DOHH2 (cell line): ENCODE measurements around the gene RAD51B.

Experiments
- H3F3A ChIP-seq: fragments of 200-600 bp; sonication (generic), shearing (Covaris generic); 2 replicates; pipeline ENCODE4 v1.6.0; 2016; ENCODE audit warnings: antibody characterized with exemption, mild to moderate bottlenecking; ENCODE audit not compliant: control insufficient read depth, insufficient read depth
- H3K27ac ChIP-seq: fragments of 200-600 bp; sonication (generic); 2 replicates; pipeline ENCODE4 v1.5.1; 2014; ENCODE audit warnings: low read depth, mild to moderate bottlenecking, low read length, moderate library complexity
- H3K27me3 ChIP-seq: fragments of 200-600 bp; sonication (generic); 2 replicates; pipeline ENCODE4 v1.6.1; 2014; ENCODE audit warnings: mild to moderate bottlenecking, low read length, mixed read lengths; ENCODE audit not compliant: control insufficient read depth
- H3K36me3 ChIP-seq: fragments of 200-600 bp; sonication (generic); 2 replicates; pipeline ENCODE4 v1.6.1; 2014; ENCODE audit warnings: mild to moderate bottlenecking, low read length, moderate library complexity, mixed read lengths; ENCODE audit not compliant: control insufficient read depth
- H3K4me1 ChIP-seq: fragments of 200-600 bp; sonication (generic); 2 replicates; pipeline ENCODE4 v1.6.1; 2014; ENCODE audit warnings: mild to moderate bottlenecking, low read length, mixed read lengths; ENCODE audit not compliant: control insufficient read depth
- H3K4me2 ChIP-seq: fragments of 200-600 bp; sonication (generic); 2 replicates; pipeline ENCODE4 v1.6.0; 2014; ENCODE audit warnings: mild to moderate bottlenecking, low read length, moderate library complexity
- H3K4me3 ChIP-seq: fragments of 200-600 bp; sonication (generic); 2 replicates; pipeline ENCODE4 v1.5.1; 2014; ENCODE audit warnings: mild to moderate bottlenecking, low read length, mixed read lengths
- H3K79me2 ChIP-seq: fragments of 200-600 bp; sonication (generic); 2 replicates; pipeline ENCODE4 v1.6.1; 2014; ENCODE audit warnings: mild to moderate bottlenecking, low read length, mixed read lengths; ENCODE audit not compliant: control insufficient read depth
- H3K9me2 ChIP-seq: fragments of 200-600 bp; sonication (generic); replicated peaks from 2 replicates; pipeline ENCODE4 v1.6.1; 2014; ENCODE audit warnings: mild to moderate bottlenecking, low read length, mixed read lengths; ENCODE audit not compliant: control insufficient read depth
- H3K9me3 ChIP-seq: fragments of 200-600 bp; sonication (generic); 2 replicates; pipeline ENCODE4 v1.6.1; 2014; ENCODE audit warnings: antibody characterized with exemption, low read length, mixed read lengths; ENCODE audit not compliant: control insufficient read depth, insufficient read depth
- H4K20me1 ChIP-seq: fragments of 200-600 bp; sonication (generic); 2 replicates; pipeline ENCODE4 v1.6.0; 2014; ENCODE audit warnings: low read depth, mild to moderate bottlenecking, antibody characterized with exemption, low read length, moderate library complexity; ENCODE audit not compliant: control insufficient read depth, insufficient read depth
- CTCF ChIP-seq: fragments of 200-600 bp; sonication (generic); IDR thresholded peaks from one replicate; pipeline ENCODE4 v1.5.1; 2014; ENCODE audit warnings: antibody characterized with exemption, mild to moderate bottlenecking, low read depth, low read length; ENCODE audit not compliant: poor library complexity, severe bottlenecking
- EZH2phosphoT487 ChIP-seq: fragments of 200-600 bp; sonication (generic); IDR thresholded peaks from 2 replicates; pipeline ENCODE4 v1.6.1; 2017; ENCODE audit warnings: borderline replicate concordance, mild to moderate bottlenecking, antibody characterized with exemption, low read length, moderate library complexity, mixed read lengths

Gene RAD51B

GRCh38 chr14:68318828-68319227, 499.2 kb downstream of the RAD51B start:
- Histone ChIP-seq H3K27ac (no peak overlapping the region), H3K79me2 (no peaks in the 10 kb centered on the region), H3K9me2 (no peaks in the 10 kb centered on the region), H3K4me2 (no peak overlapping the region), H3K4me1 (peaks cover 7% of the 10 kb centered on the region), H3K27me3 (no peaks in the 10 kb centered on the region), H3K4me3 (no peak overlapping the region), H3K36me3 (no peaks in the 10 kb centered on the region), H4K20me1 (no peaks in the 10 kb centered on the region), H3F3A (no peaks in the 10 kb centered on the region), H3K9me3 (no peaks in the 10 kb centered on the region)
- TF ChIP-seq EZH2phosphoT487 (no peak), CTCF (no peak)

GRCh38 chr14:68320495-68320894, 500.9 kb downstream of the RAD51B start:
- H3K4me2 ChIP-seq: no peak overlapping the region
- no peaks in the 10 kb centered on the region for H3K79me2 ChIP-seq
- TF ChIP-seq CTCF: no peak
- TF ChIP-seq EZH2phosphoT487: no peak

DNA sequence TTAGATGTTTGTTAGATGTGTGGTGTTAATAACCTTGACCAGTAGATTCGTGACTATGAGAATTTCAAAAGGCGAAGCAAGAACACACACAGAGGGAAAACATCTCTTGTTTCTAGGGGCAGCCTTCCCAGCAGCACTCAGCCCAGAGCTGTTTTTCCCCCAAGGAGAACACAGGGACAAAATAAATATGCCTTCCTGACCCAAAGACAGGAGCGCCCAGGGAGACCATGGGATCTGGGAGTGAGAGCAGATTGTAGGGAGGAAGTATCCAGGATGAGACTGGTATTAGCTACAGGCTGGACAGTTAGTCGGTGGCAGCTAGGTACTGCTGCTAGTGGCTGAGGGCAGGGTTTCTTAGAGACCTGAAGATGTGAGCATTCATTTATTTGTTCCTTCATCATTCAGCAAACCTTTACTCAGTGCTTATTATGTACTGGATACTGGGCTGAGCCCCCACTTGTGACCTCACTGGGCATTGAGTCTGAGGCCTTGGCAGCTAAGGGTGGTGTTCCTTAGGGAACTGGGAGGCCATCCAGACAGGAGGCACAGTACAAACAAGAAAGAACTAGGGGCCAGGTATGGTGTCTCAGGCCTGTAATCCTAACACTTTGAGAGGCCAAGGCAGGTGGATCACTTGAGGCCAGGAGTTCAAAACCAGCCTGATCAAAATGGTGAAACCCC, 503.5 kb downstream of the RAD51B start:
- Histone ChIP-seq H3K4me1 (peaks cover 30% of the 10 kb centered on the region), H3K36me3 (no peaks in the 10 kb centered on the region), H3K4me3 (no peak overlapping the region), H3K9me3 (no peaks in the 10 kb centered on the region), H3K9me2 (no peaks in the 10 kb centered on the region), H3K79me2 (no peaks in the 10 kb centered on the region), H3K27me3 (no peaks in the 10 kb centered on the region), H3K4me2 (no peak overlapping the region), H3F3A (no peaks in the 10 kb centered on the region), H4K20me1 (no peaks in the 10 kb centered on the region), H3K27ac (no peak overlapping the region)
- TF ChIP-seq EZH2phosphoT487 (no peak), CTCF (no peak)

More at GRCh38 chr14:68320495-68320894, 500.9 kb downstream of the RAD51B start:
- no peak overlapping the region for H3K4me3 ChIP-seq
- peaks cover 16% of the 10 kb centered on the region for H3K4me1 ChIP-seq
- no peaks in the 10 kb centered on the region for H4K20me1 ChIP-seq
- no peaks in the 10 kb centered on the region for H3K27me3 ChIP-seq
- H3F3A ChIP-seq: no peaks in the 10 kb centered on the region
- H3K36me3 ChIP-seq: no peaks in the 10 kb centered on the region
- no peak overlapping the region for H3K27ac ChIP-seq
- H3K9me3 ChIP-seq: no peaks in the 10 kb centered on the region
- H3K9me2 ChIP-seq: no peaks in the 10 kb centered on the region
